GM21390 (cell line): ENCODE measurements around the gene CDH8.
A peak's percentile ranks its signal among the peaks of the same experiment; 100 is the strongest.

Experiments used
- ATAC-seq: cut with Tn5 transposase; IDR thresholded peaks from one replicate; pipeline ENCODE4 v1.9.1; 2021; ENCODE audit not compliant: unreplicated experiment

Gene CDH8, protein sequence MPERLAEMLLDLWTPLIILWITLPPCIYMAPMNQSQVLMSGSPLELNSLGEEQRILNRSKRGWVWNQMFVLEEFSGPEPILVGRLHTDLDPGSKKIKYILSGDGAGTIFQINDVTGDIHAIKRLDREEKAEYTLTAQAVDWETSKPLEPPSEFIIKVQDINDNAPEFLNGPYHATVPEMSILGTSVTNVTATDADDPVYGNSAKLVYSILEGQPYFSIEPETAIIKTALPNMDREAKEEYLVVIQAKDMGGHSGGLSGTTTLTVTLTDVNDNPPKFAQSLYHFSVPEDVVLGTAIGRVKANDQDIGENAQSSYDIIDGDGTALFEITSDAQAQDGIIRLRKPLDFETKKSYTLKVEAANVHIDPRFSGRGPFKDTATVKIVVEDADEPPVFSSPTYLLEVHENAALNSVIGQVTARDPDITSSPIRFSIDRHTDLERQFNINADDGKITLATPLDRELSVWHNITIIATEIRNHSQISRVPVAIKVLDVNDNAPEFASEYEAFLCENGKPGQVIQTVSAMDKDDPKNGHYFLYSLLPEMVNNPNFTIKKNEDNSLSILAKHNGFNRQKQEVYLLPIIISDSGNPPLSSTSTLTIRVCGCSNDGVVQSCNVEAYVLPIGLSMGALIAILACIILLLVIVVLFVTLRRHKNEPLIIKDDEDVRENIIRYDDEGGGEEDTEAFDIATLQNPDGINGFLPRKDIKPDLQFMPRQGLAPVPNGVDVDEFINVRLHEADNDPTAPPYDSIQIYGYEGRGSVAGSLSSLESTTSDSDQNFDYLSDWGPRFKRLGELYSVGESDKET

DNA sequence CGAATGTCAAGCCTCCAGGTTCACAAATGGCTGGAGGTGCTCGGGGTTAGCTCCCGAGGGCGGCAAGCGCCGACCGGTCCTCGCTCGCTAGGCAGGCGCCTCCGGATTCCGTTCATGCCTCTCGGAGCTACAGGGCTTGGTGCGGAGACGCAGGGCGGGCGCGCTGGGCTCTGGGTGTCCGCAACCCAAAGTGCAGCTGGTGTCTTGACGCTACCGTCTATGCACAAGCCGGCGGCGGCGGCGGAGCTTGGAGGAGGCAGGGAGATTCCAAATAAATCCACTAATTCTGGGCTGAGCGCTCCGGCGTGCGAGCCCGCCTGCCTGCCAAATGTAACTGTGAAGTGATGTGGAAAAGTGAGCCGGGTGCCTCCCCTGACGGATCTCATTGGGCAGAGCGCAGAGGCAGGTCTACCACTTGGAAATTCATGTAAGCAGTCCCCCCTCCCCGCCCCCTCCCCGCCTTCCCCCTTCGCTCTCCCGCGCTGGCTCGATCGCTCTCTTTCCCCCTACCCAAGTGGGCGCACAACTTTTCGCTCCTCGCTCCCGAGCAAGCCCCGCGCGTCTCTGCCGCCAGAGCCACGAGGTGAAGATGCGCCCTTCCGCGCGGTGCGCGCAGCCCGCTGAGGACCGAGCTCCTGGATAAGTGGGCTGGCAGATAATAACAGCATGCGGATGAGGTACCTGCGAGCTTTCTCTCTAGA is at the start of gene CDH8:
CDH8 (minus strand) TSS at position 338 of the 701 bp plus-strand sequence. CDS start 15,035 bp downstream, outside the sequence.
- no peak for ATAC-seq

DNA sequence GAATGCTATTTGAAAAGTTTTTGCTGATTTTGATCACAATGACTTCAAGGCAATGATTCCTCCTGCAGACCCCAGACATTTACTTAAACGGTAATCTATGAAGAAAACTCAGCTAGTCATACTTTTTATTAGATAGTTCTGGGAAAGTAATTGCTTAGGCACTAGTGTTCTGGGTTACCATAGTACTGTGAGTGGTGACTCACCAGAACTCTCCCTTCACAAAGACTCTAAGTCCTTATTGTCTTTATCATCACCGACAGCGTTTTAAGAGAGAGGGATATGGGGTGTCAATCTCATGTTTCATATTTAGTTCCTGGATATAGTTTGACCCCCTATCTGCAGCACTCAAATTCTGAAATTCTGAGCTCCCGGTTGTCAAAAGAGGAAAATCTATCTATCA is 43.0 kb upstream of the CDH8 start:
- no peak for ATAC-seq

DNA sequence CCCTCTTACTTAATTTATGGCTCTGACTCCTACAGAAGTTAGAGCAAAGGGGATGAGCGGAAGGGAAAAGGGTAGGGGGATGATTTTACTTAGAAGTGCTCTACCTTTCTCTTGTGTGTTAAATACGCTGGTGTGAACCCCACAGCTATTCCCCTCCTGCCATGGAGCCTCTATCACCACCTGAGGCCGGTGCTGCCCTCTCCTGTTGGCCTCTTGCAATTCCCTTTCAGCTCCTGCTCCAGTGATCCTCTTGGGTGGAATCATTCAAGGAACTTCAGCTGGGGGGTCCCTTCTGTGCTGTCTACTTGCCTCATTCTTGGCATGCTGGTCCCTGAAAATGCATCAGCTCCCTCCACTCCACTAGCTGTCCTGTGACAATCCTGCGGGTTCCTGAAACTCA is 41.8 kb upstream of the CDH8 start:
- no peak for ATAC-seq

GRCh38 chr16:62076886-62077285 is 40.6 kb upstream of the CDH8 start:
- ATAC-seq, result no peak

GRCh38 chr16:62068747-62069146 is 32.5 kb upstream of the CDH8 start:
- peak; percentile 72 for ATAC-seq

- ATAC-seq, result no peak
Measured at GRCh38 chr16:62067981-62068380, 31.7 kb upstream of the CDH8 start.

DNA sequence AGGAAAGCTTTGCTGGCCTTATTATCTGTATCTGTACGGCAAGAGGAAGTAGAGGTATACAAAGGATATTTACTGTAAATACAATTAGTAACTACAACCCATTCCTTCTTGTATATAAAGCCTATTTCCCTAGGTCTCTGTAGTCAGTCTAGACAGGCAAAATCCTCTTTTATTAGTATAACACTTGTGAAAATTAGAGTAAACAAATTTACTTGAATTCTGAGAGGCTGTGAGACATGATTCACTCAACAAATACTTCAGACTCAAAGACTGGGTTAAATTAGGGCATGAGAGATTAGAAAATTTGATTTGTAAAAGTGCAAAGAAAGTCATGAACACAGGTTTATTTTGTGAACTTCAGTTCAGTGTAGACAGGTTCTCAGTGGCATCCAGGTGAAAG is 30.9 kb upstream of the CDH8 start:
- no peak for ATAC-seq

GRCh38 chr16:62066747-62067146 is 30.5 kb upstream of the CDH8 start:
- ATAC-seq, result no peak

GRCh38 chr16:62064173-62064572 is 27.9 kb upstream of the CDH8 start:
- no peak for ATAC-seq

DNA sequence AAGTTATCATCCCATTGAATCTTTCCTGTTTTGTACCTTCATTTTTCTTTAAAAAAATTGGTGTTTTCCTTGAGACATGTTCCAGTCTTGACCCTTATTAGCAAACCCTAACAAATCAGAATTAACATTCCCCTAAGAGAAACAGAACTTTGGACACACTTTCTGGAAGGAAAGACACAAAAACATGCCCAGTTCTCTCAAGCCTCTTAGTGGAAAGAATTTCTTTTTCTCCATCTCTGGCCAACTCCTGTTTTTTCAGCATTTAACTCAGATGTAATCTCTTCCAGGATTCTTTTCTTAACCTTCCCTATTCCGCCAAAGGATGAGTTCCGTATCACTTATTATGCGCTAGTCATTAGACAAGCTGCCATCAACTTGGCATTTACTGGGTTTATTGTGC is 23.9 kb upstream of the CDH8 start:
- no peak for ATAC-seq

DNA sequence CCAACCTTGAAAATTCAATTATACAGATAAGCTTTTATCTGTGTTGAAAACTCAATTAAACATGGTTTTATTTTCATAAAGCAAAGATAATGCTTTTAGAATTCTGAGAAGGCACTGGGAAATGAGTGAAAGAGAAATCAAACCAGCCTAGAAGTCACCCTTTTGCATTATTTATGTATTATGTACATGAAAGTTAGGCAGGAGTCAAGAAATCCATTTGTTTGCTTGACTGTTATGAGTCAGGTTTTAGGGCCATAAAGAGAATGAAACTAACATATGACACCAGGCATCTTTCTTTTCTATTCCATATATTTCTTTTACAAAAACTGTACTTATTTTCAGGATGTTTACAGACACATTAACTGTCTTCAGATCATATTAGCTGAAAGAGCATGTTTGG is 23.3 kb upstream of the CDH8 start:
- no peak for ATAC-seq

DNA sequence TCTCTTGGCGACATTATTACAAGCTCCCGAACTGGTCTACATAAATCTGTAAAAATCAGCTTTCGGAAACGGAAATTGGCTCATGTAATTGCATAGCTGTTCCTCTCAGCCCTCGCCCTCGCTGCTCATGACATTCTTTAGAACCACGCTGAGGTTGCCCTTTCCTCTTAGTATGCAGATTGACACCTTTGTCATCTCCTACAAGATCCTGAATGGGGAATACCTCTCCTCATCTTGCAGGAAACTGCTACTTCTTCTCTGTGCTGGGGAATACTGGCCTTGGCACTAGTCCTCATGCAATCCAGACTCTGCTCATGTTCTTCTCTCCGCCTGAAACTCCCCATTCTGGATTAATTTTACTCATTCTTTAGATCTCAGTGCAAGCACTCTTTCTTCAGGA is 22.2 kb upstream of the CDH8 start:
- no peak for ATAC-seq

DNA sequence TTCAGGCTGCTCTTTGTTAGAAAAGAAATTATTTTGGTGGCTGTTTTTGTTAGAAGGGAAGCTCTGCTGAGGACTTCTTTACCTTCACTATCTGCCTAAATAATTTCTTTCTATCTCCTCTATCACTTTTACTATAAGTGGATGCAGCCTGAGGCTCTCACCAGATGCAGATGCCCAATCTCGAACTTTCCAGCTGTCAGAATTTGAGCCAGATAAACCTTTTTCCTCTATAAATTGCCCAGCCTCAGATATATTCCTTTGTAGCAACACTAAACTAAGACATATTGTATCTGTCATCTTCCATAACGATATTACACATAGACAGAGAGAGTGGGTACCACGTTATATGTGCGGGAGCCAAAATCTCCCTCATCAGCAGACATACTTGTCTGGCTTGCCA is 15.7 kb upstream of the CDH8 start:
- ATAC-seq, result no peak

GRCh38 chr16:62050793-62051192 is 14.6 kb upstream of the CDH8 start:
- ATAC-seq, result no peak

GRCh38 chr16:62046801-62047200 is 10.6 kb upstream of the CDH8 start:
- no peak for ATAC-seq

GRCh38 chr16:62041401-62041800 is 5.2 kb upstream of the CDH8 start:
- no peak for ATAC-seq

- ATAC-seq, result no peak
Measured at GRCh38 chr16:62038646-62039045, 2.4 kb upstream of the CDH8 start.

DNA sequence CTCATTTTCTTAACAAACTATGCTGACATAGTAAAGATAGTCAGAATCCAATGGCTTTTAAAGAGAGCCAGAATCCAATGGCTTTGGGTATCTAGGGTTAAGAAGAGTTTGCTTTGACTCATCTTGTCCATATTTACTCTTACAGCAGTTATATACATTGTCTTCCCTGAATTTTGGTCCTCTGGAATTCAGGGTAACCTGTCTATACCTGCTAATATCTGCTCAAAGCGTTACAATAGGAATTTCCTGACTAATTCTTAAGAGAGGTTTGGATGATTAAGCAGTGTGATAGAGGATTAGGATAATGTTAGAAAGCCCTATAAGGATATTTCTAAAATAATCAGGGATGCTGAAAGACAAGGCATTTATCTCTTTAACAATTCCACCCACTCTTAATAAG is 2.0 kb upstream of the CDH8 start:
- no peak for ATAC-seq

- ATAC-seq, result no peak
Measured at GRCh38 chr16:62036802-62037135, 531 bp upstream of the CDH8 start.

GRCh38 chr16:62035115-62036092 is 834 bp downstream of the CDH8 start:
- ATAC-seq, result no peak
